ENCODE results near the gene TTLL5.
A peak's percentile ranks its signal among the peaks of the same experiment; 100 is the strongest.

TTLL5 gene

DNA sequence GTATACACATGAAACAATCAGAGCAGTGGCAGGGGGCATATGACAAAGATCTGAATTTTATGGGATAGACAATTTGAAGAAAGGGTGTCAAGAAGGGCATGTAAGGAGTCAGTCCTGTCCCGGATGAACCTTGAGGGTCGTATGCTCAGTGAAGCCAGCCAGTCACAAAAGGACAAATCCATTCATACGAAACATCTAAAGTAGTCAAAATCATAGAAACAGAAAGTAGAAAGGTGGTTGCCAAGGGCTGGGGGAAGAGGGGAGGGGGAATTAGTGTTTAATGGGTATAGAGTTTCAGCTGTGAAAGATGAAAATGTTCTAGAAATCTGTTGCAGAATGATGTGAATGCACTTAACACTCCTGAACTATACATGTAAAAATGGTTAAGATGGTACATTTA is 163.3 kb downstream of the TTLL5 start:
- H3K79me2 ChIP-seq (ENCODE audit: insufficient read depth, low read depth), result no peaks in the 10 kb centered on the region
- TF ChIP-seq, protein P1, sequence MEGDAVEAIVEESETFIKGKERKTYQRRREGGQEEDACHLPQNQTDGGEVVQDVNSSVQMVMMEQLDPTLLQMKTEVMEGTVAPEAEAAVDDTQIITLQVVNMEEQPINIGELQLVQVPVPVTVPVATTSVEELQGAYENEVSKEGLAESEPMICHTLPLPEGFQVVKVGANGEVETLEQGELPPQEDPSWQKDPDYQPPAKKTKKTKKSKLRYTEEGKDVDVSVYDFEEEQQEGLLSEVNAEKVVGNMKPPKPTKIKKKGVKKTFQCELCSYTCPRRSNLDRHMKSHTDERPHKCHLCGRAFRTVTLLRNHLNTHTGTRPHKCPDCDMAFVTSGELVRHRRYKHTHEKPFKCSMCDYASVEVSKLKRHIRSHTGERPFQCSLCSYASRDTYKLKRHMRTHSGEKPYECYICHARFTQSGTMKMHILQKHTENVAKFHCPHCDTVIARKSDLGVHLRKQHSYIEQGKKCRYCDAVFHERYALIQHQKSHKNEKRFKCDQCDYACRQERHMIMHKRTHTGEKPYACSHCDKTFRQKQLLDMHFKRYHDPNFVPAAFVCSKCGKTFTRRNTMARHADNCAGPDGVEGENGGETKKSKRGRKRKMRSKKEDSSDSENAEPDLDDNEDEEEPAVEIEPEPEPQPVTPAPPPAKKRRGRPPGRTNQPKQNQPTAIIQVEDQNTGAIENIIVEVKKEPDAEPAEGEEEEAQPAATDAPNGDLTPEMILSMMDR (conservative IDR thresholded peaks at IDR 0.05; ENCODE audit: low read depth, low read length), result no peak
- H3K27me3 ChIP-seq (ENCODE audit: insufficient read depth, low read depth), result no peaks in the 10 kb centered on the region
- no peaks in the 10 kb centered on the region for H4K20me1 ChIP-seq (ENCODE audit: insufficient read depth)
- peak overlapping the region; percentile 52; the same call in 1 of the 2 replicates for H3K4me2 ChIP-seq
- no peak overlapping the region for H2AFZ ChIP-seq (ENCODE audit: low read depth)
- H3K27ac ChIP-seq, result peak overlapping the region; percentile 16; the same call in 1 of the 2 replicates
- no peak overlapping the region for H3K4me3 ChIP-seq (IDR thresholded peaks at IDR 0.05; ENCODE audit: insufficient read depth, low read depth, low read length)
- H3K9ac ChIP-seq, result no peak overlapping the region
- H3K36me3 ChIP-seq (ENCODE audit: insufficient read depth), result no peaks in the 10 kb centered on the region
- peaks cover 33% of the 10 kb centered on the region for H3K4me1 ChIP-seq (ENCODE audit: low read depth, poor library complexity, severe bottlenecking)

DNA sequence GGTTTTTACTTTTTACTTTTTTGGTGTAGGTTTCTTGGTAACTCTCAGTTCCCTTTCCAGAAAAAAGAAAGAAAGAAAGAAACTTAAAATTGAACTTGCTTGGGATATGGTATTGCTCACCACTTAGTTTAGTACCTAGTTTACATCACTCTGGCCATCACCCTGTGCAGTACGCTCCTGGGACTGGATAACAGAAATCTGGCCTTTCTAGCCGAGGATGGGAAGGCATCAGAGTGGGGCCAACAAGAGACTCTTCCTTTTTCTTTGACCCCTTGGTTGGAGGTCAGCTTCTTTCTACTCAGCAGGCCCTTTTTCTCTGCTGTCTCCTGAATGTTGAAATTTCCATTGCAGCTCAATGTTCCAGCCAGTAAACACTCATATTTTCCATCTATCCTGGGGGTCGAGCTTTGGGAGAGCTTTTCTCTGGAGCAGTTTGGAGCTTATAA is 164.1 kb downstream of the TTLL5 start:
- Histone ChIP-seq H3K4me2 (peak overlapping the region; percentile 52; the same call in 1 of the 2 replicates), H2AFZ (ENCODE audit: low read depth) (no peak overlapping the region), H4K20me1 (ENCODE audit: insufficient read depth) (no peaks in the 10 kb centered on the region), H3K27me3 (ENCODE audit: insufficient read depth, low read depth) (no peaks in the 10 kb centered on the region), H3K27ac (no peak overlapping the region), H3K36me3 (ENCODE audit: insufficient read depth) (no peaks in the 10 kb centered on the region), H3K79me2 (ENCODE audit: insufficient read depth, low read depth) (no peaks in the 10 kb centered on the region), H3K4me3 (IDR thresholded peaks at IDR 0.05; ENCODE audit: insufficient read depth, low read depth, low read length) (no peak overlapping the region), H3K4me1 (ENCODE audit: low read depth, poor library complexity, severe bottlenecking) (peaks cover 33% of the 10 kb centered on the region), H3K9ac (no peak overlapping the region)
- TF ChIP-seq, protein P1 (conservative IDR thresholded peaks at IDR 0.05; ENCODE audit: low read depth, low read length), result no peak

DNA sequence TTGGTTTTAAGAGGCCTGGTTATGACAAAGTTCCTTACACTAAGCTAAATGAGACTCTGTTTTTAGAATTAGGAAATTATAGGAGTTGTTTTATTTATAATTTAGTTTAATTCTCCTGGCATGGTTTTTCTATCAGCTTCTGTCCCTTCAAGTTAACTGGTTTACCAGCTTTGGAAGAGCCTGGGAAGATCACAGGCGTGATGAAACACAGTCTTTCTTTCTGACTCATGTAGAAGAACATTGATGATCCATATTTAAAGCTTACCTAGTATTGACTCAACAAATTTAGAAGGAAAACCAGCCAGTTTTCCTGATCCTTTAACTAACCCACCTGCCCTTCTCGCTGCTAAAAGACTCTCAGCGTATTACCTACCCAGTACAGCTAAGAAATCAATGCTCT is 165.6 kb downstream of the TTLL5 start:
- no peak overlapping the region for H3K4me3 ChIP-seq (IDR thresholded peaks at IDR 0.05; ENCODE audit: insufficient read depth, low read depth, low read length)
- H3K9ac ChIP-seq, result no peak overlapping the region
- H3K36me3 ChIP-seq (ENCODE audit: insufficient read depth), result no peaks in the 10 kb centered on the region
- no peaks in the 10 kb centered on the region for H3K27me3 ChIP-seq (ENCODE audit: insufficient read depth, low read depth)
- H3K4me2 ChIP-seq, result no peak overlapping the region
- no peaks in the 10 kb centered on the region for H3K79me2 ChIP-seq (ENCODE audit: insufficient read depth, low read depth)
- TF ChIP-seq, protein P1 (conservative IDR thresholded peaks at IDR 0.05; ENCODE audit: low read depth, low read length), result no peak
- no peaks in the 10 kb centered on the region for H4K20me1 ChIP-seq (ENCODE audit: insufficient read depth)
- H3K27ac ChIP-seq, result no peak overlapping the region
- H2AFZ ChIP-seq (ENCODE audit: low read depth), result no peak overlapping the region
- peaks cover 41% of the 10 kb centered on the region for H3K4me1 ChIP-seq (ENCODE audit: low read depth, poor library complexity, severe bottlenecking)

DNA sequence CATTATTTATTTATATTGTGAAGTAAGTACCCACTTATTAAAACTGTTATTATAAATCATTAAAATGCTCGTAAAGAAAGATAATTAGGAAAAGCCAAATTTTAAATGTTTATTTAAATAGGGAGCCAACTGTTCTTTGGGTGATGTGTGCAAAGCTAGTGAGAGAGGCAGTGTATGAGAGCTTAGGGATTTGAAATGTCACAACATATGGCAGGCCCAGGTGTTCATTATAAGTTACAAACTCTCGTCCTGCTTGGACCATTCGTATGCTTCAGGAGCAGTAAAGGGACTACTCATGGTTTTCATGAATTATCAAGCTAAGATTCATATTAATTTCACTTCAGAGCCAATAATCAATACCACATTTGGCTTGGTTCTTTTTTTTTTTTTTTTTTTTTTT is 166.3 kb downstream of the TTLL5 start:
- Histone ChIP-seq H4K20me1 (ENCODE audit: insufficient read depth) (no peaks in the 10 kb centered on the region), H3K9ac (no peak overlapping the region), H3K27ac (no peak overlapping the region), H2AFZ (ENCODE audit: low read depth) (no peak overlapping the region), H3K4me1 (ENCODE audit: low read depth, poor library complexity, severe bottlenecking) (peaks cover 43% of the 10 kb centered on the region), H3K4me3 (IDR thresholded peaks at IDR 0.05; ENCODE audit: insufficient read depth, low read depth, low read length) (no peak overlapping the region), H3K4me2 (no peak overlapping the region), H3K36me3 (ENCODE audit: insufficient read depth) (no peaks in the 10 kb centered on the region), H3K27me3 (ENCODE audit: insufficient read depth, low read depth) (no peaks in the 10 kb centered on the region), H3K79me2 (ENCODE audit: insufficient read depth, low read depth) (no peaks in the 10 kb centered on the region)
- TF ChIP-seq, protein P1 (conservative IDR thresholded peaks at IDR 0.05; ENCODE audit: low read depth, low read length), result no peak

Data from KMS-11 (cell line).